ENCODE measurements around the gene UGT2B11. TPM values are rescaled to one million over a fixed set of nuclear protein-coding genes. Genes with fewer than 3 reads are reported as not detected.
A peak's percentile ranks its signal among the peaks of the same experiment; 100 is the strongest.
"Not testable (repeated sequence)": the region's sequence is repeated elsewhere in the genome, so short reads cannot be mapped to it uniquely, and the experiment has no call there.

The UGT2B11 gene
- total RNA-seq, 1 donor from 2014 or later, result 0.56 TPM

DNA sequence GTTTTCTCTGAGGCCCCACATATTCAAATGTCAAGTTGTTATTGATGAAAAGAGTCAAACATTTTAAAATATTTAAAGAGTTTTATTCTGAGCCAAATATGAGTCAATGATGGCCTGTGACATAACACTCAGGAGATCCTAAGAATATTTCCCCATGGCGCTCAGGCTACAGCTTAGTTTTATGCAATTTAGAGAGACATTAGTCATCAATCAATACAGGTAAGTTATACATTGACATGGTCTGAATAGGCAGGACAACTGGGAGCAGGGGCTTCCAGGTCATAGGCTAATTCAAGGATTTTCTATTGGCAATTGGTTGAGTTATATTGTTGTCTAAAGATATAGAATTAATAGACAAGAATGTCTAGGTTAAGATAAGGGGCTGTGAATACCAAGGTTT, 34.7 kb downstream of the UGT2B11 start:
- H3K36me3 Mint-ChIP-seq; DNase-seq (ENCODE audit: extremely low spot score, unreplicated experiment); H3K27me3 Mint-ChIP-seq; H3K27ac Mint-ChIP-seq; H3K9me3 Mint-ChIP-seq; H3K4me3 Mint-ChIP-seq; H3K4me1 Mint-ChIP-seq (ENCODE audit: unreplicated experiment): not testable (repeated sequence)

DNA sequence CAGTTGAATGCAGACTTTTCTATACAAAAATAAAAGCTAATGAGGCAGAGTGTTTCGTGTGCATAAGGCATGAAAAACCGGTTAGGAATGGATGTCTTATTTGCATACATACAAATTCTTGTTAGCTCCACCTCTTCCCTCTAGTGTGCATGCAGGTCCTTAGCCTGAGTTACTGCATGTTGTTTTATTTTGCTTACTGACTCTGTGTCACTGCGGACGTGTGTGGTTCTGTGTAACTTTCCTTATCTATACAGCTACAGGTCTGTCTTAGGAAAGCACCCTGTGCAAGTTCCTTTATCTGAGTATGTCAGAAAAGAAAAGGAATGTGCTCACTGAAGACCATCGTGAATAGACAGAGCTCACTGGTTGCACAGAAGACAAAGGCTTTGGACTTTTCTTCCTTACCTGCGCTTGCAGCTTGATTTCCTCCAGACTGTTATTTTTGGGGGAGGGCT, 35.8 kb downstream of the UGT2B11 start:
- not testable (repeated sequence) for H3K4me1 Mint-ChIP-seq (ENCODE audit: unreplicated experiment); DNase-seq (ENCODE audit: extremely low spot score, unreplicated experiment); H3K4me3 Mint-ChIP-seq; H3K27ac Mint-ChIP-seq; H3K9me3 Mint-ChIP-seq; H3K27me3 Mint-ChIP-seq; H3K36me3 Mint-ChIP-seq

DNA sequence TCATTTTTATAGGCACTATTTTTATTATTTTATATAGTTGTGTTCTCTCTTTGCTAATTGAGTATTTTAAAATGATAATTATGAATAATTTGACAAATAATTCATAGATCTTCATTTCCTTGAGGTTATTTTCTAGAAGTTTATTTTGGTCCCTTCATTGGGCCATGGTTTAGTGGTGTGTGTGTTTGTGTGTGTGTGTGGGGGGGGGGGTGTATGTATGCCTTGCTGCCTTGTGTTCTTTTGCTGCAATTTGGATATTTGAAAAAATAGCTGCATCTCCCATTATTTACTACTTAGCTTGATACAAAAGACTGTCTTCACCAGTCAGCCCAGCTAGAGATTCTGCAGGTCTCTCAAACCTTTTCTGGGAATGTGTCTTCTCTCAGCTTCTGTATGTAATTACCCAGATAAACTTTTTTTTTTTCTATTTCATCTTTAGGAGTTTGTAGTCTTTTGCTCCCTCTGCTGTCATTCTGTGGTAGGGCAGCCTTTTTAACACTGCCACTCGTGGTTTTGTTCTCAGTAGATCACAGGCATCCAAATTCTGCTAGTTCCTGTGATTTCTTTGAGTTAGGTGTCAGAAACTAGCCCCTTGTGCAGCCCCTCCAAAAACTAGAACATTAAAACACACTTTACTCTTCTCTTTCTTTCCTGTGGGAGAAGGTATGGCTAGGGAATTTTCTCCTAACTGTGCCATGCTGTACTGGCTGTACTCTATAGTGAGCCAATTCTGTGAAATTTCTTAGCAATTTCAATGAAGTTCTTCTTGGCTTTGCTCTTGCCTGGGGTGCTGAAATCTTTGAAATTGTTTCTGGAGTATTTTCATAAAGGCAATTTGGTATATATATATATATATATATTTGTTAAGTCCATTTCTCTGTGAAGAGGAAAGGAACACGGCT, 44.1 kb downstream of the UGT2B11 start:
- H3K27ac Mint-ChIP-seq; H3K4me1 Mint-ChIP-seq (ENCODE audit: unreplicated experiment); H3K27me3 Mint-ChIP-seq; H3K36me3 Mint-ChIP-seq; H3K9me3 Mint-ChIP-seq; H3K4me3 Mint-ChIP-seq; DNase-seq (ENCODE audit: extremely low spot score, unreplicated experiment): not testable (repeated sequence)
- TF ChIP-seq, protein P1, sequence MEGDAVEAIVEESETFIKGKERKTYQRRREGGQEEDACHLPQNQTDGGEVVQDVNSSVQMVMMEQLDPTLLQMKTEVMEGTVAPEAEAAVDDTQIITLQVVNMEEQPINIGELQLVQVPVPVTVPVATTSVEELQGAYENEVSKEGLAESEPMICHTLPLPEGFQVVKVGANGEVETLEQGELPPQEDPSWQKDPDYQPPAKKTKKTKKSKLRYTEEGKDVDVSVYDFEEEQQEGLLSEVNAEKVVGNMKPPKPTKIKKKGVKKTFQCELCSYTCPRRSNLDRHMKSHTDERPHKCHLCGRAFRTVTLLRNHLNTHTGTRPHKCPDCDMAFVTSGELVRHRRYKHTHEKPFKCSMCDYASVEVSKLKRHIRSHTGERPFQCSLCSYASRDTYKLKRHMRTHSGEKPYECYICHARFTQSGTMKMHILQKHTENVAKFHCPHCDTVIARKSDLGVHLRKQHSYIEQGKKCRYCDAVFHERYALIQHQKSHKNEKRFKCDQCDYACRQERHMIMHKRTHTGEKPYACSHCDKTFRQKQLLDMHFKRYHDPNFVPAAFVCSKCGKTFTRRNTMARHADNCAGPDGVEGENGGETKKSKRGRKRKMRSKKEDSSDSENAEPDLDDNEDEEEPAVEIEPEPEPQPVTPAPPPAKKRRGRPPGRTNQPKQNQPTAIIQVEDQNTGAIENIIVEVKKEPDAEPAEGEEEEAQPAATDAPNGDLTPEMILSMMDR (conservative IDR thresholded peaks at IDR 0.05), result peak; percentile 80

DNA sequence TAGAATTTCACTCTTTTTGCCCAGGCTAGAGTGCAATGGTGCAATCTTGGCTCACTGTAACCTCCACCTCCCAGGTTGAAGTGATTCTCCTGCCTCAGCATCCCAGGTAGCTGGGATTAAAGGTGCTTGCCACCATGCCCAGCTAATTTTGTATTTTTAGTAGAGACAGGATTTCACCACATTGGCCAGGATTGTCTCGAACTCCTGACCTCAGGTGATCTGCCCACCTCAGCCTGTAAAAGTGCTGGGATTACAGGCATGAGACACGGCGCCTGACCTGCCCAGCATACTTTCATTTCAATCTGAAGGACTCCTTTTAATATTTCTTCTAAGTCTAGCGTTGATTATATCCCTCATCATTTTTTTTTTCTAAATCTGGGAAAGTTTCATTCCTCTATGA, 45.4 kb downstream of the UGT2B11 start:
- not testable (repeated sequence) for H3K4me3 Mint-ChIP-seq; DNase-seq (ENCODE audit: extremely low spot score, unreplicated experiment); H3K9me3 Mint-ChIP-seq; H3K4me1 Mint-ChIP-seq (ENCODE audit: unreplicated experiment); H3K36me3 Mint-ChIP-seq; H3K27me3 Mint-ChIP-seq; H3K27ac Mint-ChIP-seq

DNA sequence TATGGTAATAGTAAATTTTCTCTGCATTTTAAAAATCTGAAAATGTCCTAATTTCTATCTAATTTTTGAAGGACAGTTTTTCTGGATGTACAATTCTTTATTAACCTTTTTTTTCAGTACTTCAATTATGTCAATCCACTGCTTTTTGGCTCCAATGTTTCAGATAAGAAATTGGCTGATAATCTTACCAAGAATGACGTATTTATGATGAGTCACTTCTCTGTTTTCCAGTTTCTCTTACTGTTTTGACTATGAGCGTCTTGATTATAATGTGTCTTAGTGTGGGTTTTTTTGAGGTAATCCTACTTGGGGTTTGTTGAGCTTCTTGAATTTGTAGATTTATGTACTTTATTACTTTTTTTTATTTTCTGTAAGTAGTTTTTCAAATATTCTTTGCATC, 47.2 kb downstream of the UGT2B11 start:
- Mint-ChIP-seq H3K27me3 (no peaks in the 10 kb centered on the region), H3K27ac (no peak overlapping the region), H3K36me3 (no peaks in the 10 kb centered on the region), H3K9me3 (no peaks in the 10 kb centered on the region), H3K4me1 (ENCODE audit: unreplicated experiment) (peaks cover 5% of the 10 kb centered on the region), H3K4me3 (no peak overlapping the region)
- TF ChIP-seq, protein P1 (conservative IDR thresholded peaks at IDR 0.05), result no peak
- DNase-seq (ENCODE audit: extremely low spot score, unreplicated experiment), result no peak

DNA sequence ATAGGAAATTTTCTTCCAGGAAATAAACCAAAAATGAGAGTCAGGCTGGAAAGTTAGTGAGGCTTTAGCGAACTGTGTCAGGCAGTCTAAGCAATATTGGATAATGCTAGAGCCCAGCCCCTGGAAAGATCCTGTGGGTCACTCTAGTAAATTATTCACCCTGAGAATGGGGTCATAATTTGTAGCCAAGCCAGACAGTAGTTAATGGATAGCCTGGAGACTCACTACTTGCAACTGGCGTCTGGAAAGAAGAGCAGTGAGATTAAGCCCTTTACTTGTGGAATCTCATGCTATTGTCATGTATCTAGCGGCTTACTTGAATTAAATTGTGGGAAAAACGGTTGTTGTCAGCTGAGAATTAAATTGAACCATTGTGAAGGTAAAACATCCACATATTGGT, 48.2 kb downstream of the UGT2B11 start:
- not testable (repeated sequence) for DNase-seq (ENCODE audit: extremely low spot score, unreplicated experiment); H3K9me3 Mint-ChIP-seq; H3K4me1 Mint-ChIP-seq (ENCODE audit: unreplicated experiment); H3K27me3 Mint-ChIP-seq; H3K27ac Mint-ChIP-seq; H3K36me3 Mint-ChIP-seq
- H3K4me3 Mint-ChIP-seq, result peak overlapping the region; percentile 39

DNA sequence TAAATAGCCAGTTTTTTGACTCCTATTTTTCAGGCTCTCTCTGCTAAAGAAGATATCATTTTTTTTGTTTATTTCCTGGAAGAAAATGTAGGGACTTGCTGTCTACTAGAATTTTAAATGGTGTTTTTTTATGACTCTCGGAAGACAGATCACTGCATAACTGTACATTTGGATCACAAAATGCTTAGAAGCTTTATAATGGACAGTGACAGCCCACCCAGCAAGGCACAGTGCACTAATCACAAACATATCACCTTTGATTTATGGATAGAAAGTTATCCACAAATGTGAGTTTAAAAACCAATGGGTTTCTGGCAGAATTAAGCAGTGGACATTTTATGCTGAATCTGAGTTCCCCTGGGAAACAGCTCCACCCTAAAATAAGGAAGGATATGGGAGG, 48.8 kb downstream of the UGT2B11 start:
- H3K36me3 Mint-ChIP-seq; H3K27ac Mint-ChIP-seq; DNase-seq (ENCODE audit: extremely low spot score, unreplicated experiment); H3K4me3 Mint-ChIP-seq; H3K4me1 Mint-ChIP-seq (ENCODE audit: unreplicated experiment); H3K27me3 Mint-ChIP-seq; H3K9me3 Mint-ChIP-seq: not testable (repeated sequence)

DNA sequence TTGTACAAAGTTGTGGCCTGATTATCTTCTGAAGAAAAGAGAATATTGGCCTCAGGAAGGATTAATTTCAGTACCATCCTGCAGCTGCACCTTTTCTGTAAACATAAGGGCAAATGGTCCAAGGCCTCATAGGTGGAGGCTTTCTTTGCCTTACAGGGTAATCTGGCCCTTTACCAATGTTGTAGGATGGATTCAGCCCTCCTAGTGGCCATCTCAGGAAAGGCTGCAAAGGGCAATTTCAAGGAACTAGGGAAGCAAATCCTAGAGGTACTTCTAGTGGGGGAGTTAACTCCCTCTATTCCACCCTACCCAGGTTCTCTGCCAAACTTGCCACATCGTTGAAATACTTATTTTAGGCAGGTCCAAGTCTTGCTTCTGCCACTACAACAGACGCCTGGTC, 57.6 kb downstream of the UGT2B11 start:
- Mint-ChIP-seq H3K27me3 (no peaks in the 10 kb centered on the region), H3K36me3 (no peaks in the 10 kb centered on the region), H3K4me1 (ENCODE audit: unreplicated experiment) (no peaks in the 10 kb centered on the region), H3K9me3 (no peaks in the 10 kb centered on the region), H3K4me3 (no peak overlapping the region), H3K27ac (no peak overlapping the region)
- no peak for DNase-seq (ENCODE audit: extremely low spot score, unreplicated experiment)
- TF ChIP-seq, protein P1 (conservative IDR thresholded peaks at IDR 0.05), result peak; percentile 49

Data from type B pancreatic cell (in vitro differentiated cells).